CD4-positive, CD25-positive, alpha-beta regulatory T cell (primary cell): ENCODE measurements around the gene PELI3. TPM values are rescaled to one million over a fixed set of nuclear protein-coding genes. Genes with fewer than 3 reads are reported as not detected.

Experiments used
- ATAC-seq, 2 donors: fragments of 150-1000 bp; cut with Tn5 transposase; one replicate each; pipeline ENCODE4 v1.10.0; 2021; ENCODE audit warnings: low read depth in 2 of 2, moderate number of reproducible peaks in 2 of 2, moderate library complexity in 1 of 2
- DNase-seq, 3 donors: peaks; one replicate each; pipeline versions ENCODE4 v3.0.0 to v3.0.0-alpha.2; 2012 to 2022; ENCODE audit warnings: mixed read lengths in 1 of 3
- H3K27ac ChIP-seq: one replicate; pipeline ENCODE4 v1.7.0; 2013; ENCODE audit warnings: mild to moderate bottlenecking, low read length; ENCODE audit not compliant: insufficient read depth, poor library complexity, severe bottlenecking
- H3K27me3 ChIP-seq: one replicate; pipeline ENCODE4 v1.7.0; 2013; ENCODE audit warnings: low read length; ENCODE audit not compliant: control insufficient read depth, insufficient read depth
- H3K36me3 ChIP-seq: one replicate; pipeline ENCODE4 v1.7.0; 2013; ENCODE audit warnings: mild to moderate bottlenecking, low read length, moderate library complexity; ENCODE audit not compliant: control insufficient read depth, insufficient read depth
- H3K4me1 ChIP-seq: 2 replicates; pipeline ENCODE4 v1.7.0; 2013; ENCODE audit warnings: mild to moderate bottlenecking, low read length; ENCODE audit not compliant: insufficient read depth, control insufficient read depth, poor library complexity, severe bottlenecking
- H3K4me3 ChIP-seq: one replicate; pipeline ENCODE4 v1.7.0; 2013; ENCODE audit warnings: low read depth, mild to moderate bottlenecking, low read length, moderate library complexity
- H3K9me3 ChIP-seq, 2 experiments: 1 replicate in 1 of 2; 2 replicates in 1 of 2; pipeline ENCODE4 v1.7.0; 2013; ENCODE audit warnings: low read length in 2 of 2, mild to moderate bottlenecking in 1 of 2, moderate library complexity in 1 of 2; ENCODE audit not compliant: control insufficient read depth in 2 of 2
- H3K27ac Mint-ChIP-seq, 3 donors: one replicate each; pipeline ENCODE4 v1.8.0; 2020 to 2022; ENCODE audit warnings: mild to moderate bottlenecking in 3 of 3, mixed read lengths in 3 of 3, moderate library complexity in 2 of 3
- H3K27me3 Mint-ChIP-seq: one replicate; pipeline ENCODE4 v1.8.0; 2022; ENCODE audit warnings: mild to moderate bottlenecking, mixed read lengths
- H3K36me3 Mint-ChIP-seq: one replicate; pipeline ENCODE4 v1.8.0; 2020; ENCODE audit warnings: mixed read lengths
- H3K4me1 Mint-ChIP-seq, 4 donors: one replicate each; pipeline ENCODE4 v1.8.0; 2020 to 2022; ENCODE audit warnings: mixed read lengths in 4 of 4, mild to moderate bottlenecking in 1 of 4
- H3K4me3 Mint-ChIP-seq, 4 donors: one replicate each; pipeline ENCODE4 v1.8.0; 2020 to 2022; ENCODE audit warnings: mild to moderate bottlenecking in 4 of 4, mixed read lengths in 4 of 4, moderate library complexity in 3 of 4
- H3K9me3 Mint-ChIP-seq, 7 donors: one replicate each; pipeline ENCODE4 v1.8.0; 2020 to 2022; ENCODE audit warnings: mixed read lengths in 7 of 7, mild to moderate bottlenecking in 3 of 7, moderate library complexity in 2 of 7
- polyA plus RNA-seq, 4 donors: library from polyadenylated mRNA; unstranded; fragments of 300-500 nt; fragmentation: Illumina TruSeq; gene quantifications; one replicate each; pipeline ENCODE4 v1.2.3, GENCODE V29; 2021
- total RNA-seq: library from RNA; stranded (reverse); gene quantifications from one replicate; pipeline ENCODE4 v1.2.3, GENCODE V29; 2022

Gene PELI3
- total and polyA plus RNA-seq, 5 donors from 2014 or later = 4.4 to 9.6 (median 6.5) TPM

GRCh38 chr11:66524304-66525040 is 57.8 kb downstream of the PELI3 start:
- DNase-seq = no peak
- peaks cover 0 to 6% (median 1%) of the 10 kb centered on the region in 4 donors for H3K4me1 Mint-ChIP-seq
- ATAC-seq = no peak
- no peak overlapping the region for H3K4me3 ChIP-seq
- H3K27me3 ChIP-seq = no peaks in the 10 kb centered on the region
- no peaks in the 10 kb centered on the region for H3K4me1 ChIP-seq
- no peaks in the 10 kb centered on the region for H3K9me3 ChIP-seq
- peaks cover 32% of the 10 kb centered on the region for H3K36me3 ChIP-seq
- no peaks in the 10 kb centered on the region for H3K9me3 Mint-ChIP-seq
- H3K27ac Mint-ChIP-seq = peak overlapping the region in 1 of 3 donors; percentile 69
- H3K36me3 Mint-ChIP-seq = peaks cover 38% of the 10 kb centered on the region
- no peak overlapping the region for H3K4me3 Mint-ChIP-seq
- H3K27me3 Mint-ChIP-seq = no peaks in the 10 kb centered on the region
- H3K27ac ChIP-seq = no peak overlapping the region

Other genes starting within 250 kb of the PELI3 start
- gene KLC2, start 209.2 kb upstream of the PELI3 start, total RNA-seq = 42.1 TPM
- gene KLC2, start 209.2 kb upstream of the PELI3 start, polyA plus RNA-seq = 1 to 10 TPM; 2.5 to 3.8 (median 3.3) TPM
- 79.6 TPM for gene RAB1B, start 198.3 kb upstream of the PELI3 start, total RNA-seq
- gene RAB1B, start 198.3 kb upstream of the PELI3 start, polyA plus RNA-seq = 10 to 100 TPM; 13.1 to 19.6 (median 15.1) TPM
- 4.5 TPM for gene CNIH2, start 188.7 kb upstream of the PELI3 start, total RNA-seq
- not detected for gene CNIH2, start 188.7 kb upstream of the PELI3 start, polyA plus RNA-seq
- gene YIF1A, start 177.8 kb upstream of the PELI3 start, total RNA-seq = 29.3 TPM
- gene YIF1A, start 177.8 kb upstream of the PELI3 start, polyA plus RNA-seq = 10 to 100 TPM; 48.3 to 71.3 (median 55.3) TPM
- not detected for gene TMEM151A, start 175.0 kb upstream of the PELI3 start, total RNA-seq
- not detected for gene TMEM151A, start 175.0 kb upstream of the PELI3 start, polyA plus RNA-seq
- 0.30 TPM for gene CD248, start 149.9 kb upstream of the PELI3 start, total RNA-seq
- under 1 TPM; 0.06 to 0.11 (median 0.10) TPM for gene CD248, start 149.9 kb upstream of the PELI3 start, polyA plus RNA-seq
- 0.57 TPM for gene RIN1, start 130.5 kb upstream of the PELI3 start, total RNA-seq
- 1 to 10 TPM in 1 of 4 donors, under 1 TPM in 3; 0.33 to 1.0 (median 0.95) TPM for gene RIN1, start 130.5 kb upstream of the PELI3 start, polyA plus RNA-seq
- 53.4 TPM for gene BRMS1, start 121.8 kb upstream of the PELI3 start, total RNA-seq
- gene BRMS1, start 121.8 kb upstream of the PELI3 start, polyA plus RNA-seq = 10 to 100 TPM; 74.7 to 90.4 (median 82.5) TPM
- gene B4GAT1, start 119.3 kb upstream of the PELI3 start, total RNA-seq = 3.5 TPM
- gene B4GAT1, start 119.3 kb upstream of the PELI3 start, polyA plus RNA-seq = 10 to 100 TPM in 3 of 4 donors, 1 to 10 TPM in 1; 8.4 to 15.1 (median 12.3) TPM
- gene SLC29A2, start 95.1 kb upstream of the PELI3 start, total RNA-seq = 3.4 TPM
- gene SLC29A2, start 95.1 kb upstream of the PELI3 start, polyA plus RNA-seq = 1 to 10 TPM in 3 of 4 donors, under 1 TPM in 1; 0.83 to 2.3 (median 1.6) TPM
- gene NPAS4, start 45.9 kb upstream of the PELI3 start, total RNA-seq = not detected
- not detected for gene NPAS4, start 45.9 kb upstream of the PELI3 start, polyA plus RNA-seq
- 22.7 TPM for gene MRPL11, start 28.1 kb upstream of the PELI3 start, total RNA-seq
- 10 to 100 TPM; 80.4 to 96.9 (median 84.5) TPM for gene MRPL11, start 28.1 kb upstream of the PELI3 start, polyA plus RNA-seq
- gene DPP3, start 13.5 kb downstream of the PELI3 start, total RNA-seq = 29.5 TPM
- 10 to 100 TPM; 27.1 to 38.7 (median 32.8) TPM for gene DPP3, start 13.5 kb downstream of the PELI3 start, polyA plus RNA-seq
- gene BBS1, start 43.7 kb downstream of the PELI3 start, total RNA-seq = 16.4 TPM
- 1 to 10 TPM; 5.6 to 9.4 (median 7.0) TPM for gene BBS1, start 43.7 kb downstream of the PELI3 start, polyA plus RNA-seq
- gene ZDHHC24, start 79.1 kb downstream of the PELI3 start, total RNA-seq = 15.5 TPM
- 10 to 100 TPM; 14.1 to 20.6 (median 15.0) TPM for gene ZDHHC24, start 79.1 kb downstream of the PELI3 start, polyA plus RNA-seq
- gene ACTN3, start 80.0 kb downstream of the PELI3 start, total RNA-seq = not detected
- gene ACTN3, start 80.0 kb downstream of the PELI3 start, polyA plus RNA-seq = not detected
- gene CTSF, start 101.7 kb downstream of the PELI3 start, total RNA-seq = 6.9 TPM
- gene CTSF, start 101.7 kb downstream of the PELI3 start, polyA plus RNA-seq = 10 to 100 TPM; 17.3 to 28.6 (median 17.9) TPM
- gene CCDC87, start 126.2 kb downstream of the PELI3 start, total RNA-seq = 0.35 TPM
- not detected for gene CCDC87, start 126.2 kb downstream of the PELI3 start, polyA plus RNA-seq
- gene CCS, start 126.3 kb downstream of the PELI3 start, total RNA-seq = 31.4 TPM
- 10 to 100 TPM; 31.0 to 37.8 (median 35.6) TPM for gene CCS, start 126.3 kb downstream of the PELI3 start, polyA plus RNA-seq
- gene RBM14, start 149.7 kb downstream of the PELI3 start, total RNA-seq = 233 TPM
- 10 to 100 TPM; 56.7 to 76.9 (median 69.2) TPM for gene RBM14, start 149.7 kb downstream of the PELI3 start, polyA plus RNA-seq
- gene RBM4, start 171.8 kb downstream of the PELI3 start, total RNA-seq = 201 TPM
- 100 to 1,000 TPM; 286 to 306 (median 295) TPM for gene RBM4, start 171.8 kb downstream of the PELI3 start, polyA plus RNA-seq
- 10.0 TPM for gene RBM4B, start 211.0 kb downstream of the PELI3 start, total RNA-seq
- 10 to 100 TPM; 12.6 to 17.6 (median 15.3) TPM for gene RBM4B, start 211.0 kb downstream of the PELI3 start, polyA plus RNA-seq